NAMALWA (cell line): Measurements from ENCODE around the gene TLR1.
A peak's percentile ranks its signal among the peaks of the same experiment; 100 is the strongest.
"Not testable (repeated sequence)": the region's sequence is repeated elsewhere in the genome, so short reads cannot be mapped to it uniquely, and the experiment has no call there.

Experiments used
- DNase-seq: peaks from one replicate; pipeline ENCODE4 v3.0.0-alpha.2; 2015; ENCODE audit warnings: low spot score

The TLR1 gene, protein sequence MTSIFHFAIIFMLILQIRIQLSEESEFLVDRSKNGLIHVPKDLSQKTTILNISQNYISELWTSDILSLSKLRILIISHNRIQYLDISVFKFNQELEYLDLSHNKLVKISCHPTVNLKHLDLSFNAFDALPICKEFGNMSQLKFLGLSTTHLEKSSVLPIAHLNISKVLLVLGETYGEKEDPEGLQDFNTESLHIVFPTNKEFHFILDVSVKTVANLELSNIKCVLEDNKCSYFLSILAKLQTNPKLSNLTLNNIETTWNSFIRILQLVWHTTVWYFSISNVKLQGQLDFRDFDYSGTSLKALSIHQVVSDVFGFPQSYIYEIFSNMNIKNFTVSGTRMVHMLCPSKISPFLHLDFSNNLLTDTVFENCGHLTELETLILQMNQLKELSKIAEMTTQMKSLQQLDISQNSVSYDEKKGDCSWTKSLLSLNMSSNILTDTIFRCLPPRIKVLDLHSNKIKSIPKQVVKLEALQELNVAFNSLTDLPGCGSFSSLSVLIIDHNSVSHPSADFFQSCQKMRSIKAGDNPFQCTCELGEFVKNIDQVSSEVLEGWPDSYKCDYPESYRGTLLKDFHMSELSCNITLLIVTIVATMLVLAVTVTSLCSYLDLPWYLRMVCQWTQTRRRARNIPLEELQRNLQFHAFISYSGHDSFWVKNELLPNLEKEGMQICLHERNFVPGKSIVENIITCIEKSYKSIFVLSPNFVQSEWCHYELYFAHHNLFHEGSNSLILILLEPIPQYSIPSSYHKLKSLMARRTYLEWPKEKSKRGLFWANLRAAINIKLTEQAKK

DNA sequence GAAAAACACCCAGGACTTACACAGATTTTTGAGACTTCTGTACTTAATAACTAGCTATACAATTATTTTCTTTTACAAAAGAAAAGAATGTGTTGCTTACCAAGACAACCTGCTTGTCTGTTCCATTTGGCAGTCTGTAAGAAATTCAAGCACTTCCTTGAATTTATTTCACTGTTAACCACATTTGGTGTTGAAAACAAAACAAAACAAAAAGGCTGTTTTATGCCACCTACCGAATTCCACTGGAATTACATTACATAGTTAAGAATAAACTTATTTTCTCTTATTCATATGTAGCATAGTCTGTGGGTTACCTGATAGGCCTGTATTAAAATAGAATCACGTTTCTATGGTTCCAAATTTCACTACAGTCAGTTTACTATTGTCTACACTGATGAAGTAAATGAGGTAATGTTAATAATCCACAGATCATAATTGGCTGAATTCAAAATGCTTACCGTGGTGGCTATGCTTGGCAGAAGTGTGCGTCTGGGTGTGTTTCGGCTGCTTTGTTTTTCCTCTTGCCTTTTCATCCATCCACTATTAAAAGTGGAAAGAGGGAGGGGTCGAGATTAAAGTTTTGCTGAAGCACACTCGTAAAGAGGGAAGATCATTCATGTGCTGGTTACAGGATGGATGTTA is at the start of gene TLR1:
TLR1 (minus strand) TSS at position 138 of the 642 bp plus-strand sequence. CDS start 5,960 bp downstream, outside the sequence.
- peak; percentile 88 for DNase-seq

DNA sequence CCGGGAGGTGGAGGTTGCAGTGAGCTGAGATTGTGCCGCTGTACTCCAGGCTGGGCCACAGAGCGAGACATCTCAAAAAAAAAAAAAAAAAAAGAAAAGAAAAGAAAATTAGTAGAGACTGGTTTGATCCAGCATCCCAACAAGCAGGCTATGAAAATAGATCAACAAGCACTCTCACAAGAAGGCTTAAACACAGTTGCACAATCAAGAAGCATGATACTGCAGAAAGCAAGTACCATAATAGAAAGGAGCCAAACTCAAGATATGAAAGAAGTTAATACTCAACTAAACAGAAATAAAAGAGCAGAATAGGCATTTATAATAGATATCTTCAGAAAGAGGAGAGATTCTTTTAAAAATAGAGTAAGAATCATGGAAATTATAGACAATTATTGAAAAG is 41.4 kb upstream of the TLR1 start:
- DNase-seq: no peak

DNA sequence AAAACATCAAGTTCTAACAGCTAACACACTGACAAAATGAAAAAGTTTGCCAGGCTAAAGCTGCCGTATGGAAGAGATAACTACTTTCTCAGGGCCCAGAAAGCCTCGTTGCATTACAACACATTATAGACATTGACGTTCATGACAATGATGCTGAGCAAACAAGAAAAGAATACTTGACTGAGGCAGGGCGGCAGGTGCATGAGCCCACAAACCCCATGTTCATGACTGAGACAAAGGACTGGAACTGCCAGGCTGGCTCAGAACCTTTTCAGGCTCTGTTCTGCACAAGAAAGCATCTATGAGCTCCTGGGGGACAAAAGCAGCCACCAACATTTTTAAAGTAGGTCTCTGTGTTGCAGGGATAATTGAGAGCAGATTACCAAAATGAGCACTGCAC is 38.4 kb upstream of the TLR1 start:
- DNase-seq: no peak

DNA sequence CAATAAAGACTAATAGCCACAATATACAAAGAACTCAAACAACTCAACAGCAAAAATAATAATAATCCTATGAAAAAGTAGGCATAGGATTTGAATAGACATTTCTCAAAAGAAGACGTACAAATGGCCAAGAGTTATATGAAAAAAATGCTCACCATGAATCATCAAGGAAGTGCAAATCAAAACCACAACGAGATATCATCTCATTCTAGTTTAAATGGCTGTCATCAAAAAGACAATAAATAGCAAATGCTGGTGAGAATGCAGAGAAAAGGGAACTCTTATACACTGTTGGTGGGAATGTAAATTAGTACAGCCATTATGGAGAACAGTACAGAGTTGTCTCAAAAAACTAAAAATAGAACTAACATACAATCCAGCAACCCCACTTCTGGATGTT is 33.3 kb upstream of the TLR1 start:
- DNase-seq: no peak

DNA sequence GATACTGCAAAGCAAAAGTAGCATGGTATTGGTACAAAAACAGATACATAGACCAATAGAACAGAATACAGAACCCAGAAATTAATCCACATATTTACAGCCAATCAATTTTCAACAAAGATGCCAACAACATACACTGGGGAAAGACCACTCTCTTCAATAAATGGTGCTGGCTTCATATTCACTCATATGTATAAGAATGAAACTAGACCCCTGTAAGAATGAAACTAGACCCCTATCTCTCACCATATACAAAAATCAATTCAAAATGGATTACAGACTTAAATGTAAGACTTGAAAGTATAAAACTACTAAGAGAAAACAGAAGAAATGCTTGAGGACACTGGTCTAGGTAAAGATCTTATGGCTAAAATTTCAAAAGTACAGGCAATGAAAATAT is 32.7 kb upstream of the TLR1 start:
- DNase-seq: no peak

DNA sequence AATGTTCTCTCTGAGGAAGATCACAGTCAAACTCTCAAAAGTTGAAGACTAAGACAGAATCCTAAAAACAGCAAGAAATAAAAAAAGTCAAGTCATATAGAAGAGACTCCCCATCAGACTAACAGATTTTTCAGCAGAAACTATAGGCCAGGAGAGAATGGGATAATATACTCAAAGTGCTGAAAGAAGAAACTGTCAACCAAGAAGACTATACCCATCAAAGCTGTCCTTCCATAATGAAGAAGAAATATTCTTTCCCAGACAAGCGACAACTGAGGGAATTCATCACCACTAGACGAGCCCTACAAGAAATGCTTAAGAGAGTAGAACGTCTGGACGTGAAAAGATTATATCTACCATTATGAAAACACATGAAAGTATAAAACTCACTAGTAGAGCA is 30.0 kb upstream of the TLR1 start:
- DNase-seq: no peak

DNA sequence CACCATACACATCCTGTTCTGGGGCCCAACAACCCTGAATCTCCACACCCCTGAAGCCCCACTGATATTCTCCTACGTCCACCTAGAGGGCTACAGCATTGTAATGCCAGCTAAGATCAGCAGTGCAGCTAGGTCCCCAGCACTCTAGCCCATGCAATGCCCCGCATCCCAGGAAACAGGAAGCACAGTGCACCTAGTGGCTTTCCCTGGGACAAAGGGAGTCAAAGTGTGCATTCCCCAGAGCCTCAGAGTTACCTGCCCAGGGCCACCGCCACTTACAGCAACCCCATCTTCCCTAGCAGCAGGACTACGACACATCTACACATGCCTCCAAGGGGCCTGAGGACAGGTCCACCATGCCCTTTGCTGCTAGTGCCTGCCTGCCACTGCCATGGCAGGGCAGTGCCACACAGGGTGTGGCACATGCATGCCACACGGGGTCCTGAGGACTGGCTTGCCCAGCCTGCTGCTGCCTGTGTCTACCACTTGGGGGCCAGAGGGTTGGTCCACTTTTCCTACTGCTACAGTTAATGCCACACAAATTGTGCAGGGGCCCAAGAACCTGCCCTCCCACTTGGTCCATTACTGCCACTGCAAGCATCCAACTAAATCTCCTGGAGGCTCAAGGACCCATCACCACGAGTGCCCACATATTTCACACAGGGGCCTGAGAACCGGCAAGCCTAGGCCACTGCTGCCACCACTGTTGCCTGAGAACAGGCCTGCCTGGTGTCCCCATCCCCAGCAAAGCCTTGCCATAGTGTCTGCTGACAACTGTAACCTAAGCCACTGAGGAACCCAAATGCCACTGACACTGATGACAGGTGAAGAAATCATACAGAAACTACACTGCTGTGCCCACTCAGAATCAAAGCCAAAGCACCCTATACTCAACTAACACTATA is 28.3 kb upstream of the TLR1 start:
- no peak for DNase-seq

DNA sequence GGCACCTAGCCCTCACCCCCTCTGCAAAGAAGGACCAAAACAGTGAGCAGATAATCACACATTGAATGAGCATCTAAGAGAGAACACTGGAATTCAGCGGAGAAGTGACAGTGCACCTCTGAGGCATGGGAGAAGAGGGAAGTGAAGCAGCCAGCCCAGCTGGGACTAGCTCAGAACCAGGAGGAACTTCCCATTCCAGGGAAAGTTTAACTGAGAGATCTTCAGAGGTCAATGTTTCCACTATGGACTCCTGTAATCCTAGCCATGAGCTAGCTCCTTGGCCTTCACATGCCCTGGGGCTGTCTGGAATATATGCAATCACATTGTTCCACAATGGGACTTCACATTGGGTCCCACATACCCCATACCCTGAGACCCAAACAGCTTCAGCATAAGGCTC is 27.6 kb upstream of the TLR1 start:
- no peak for DNase-seq

DNA sequence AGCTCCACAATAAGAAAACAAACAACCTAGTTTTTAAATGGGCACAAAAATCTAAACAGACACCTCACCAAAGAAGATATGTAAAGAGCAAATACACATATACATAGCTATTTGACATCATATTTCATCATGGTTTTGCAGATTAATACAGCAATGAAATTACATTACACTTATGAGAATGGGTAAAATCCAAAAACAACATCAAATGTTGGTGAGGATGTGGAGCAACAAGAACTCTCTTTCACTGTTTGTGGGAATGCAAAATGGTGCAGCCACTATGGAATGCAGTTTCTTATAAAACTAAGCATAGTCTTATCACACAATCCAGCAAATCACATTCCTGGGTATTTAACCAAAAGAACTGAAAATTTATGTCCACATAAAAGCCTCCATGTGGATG is 27.1 kb upstream of the TLR1 start:
- no peak for DNase-seq

DNA sequence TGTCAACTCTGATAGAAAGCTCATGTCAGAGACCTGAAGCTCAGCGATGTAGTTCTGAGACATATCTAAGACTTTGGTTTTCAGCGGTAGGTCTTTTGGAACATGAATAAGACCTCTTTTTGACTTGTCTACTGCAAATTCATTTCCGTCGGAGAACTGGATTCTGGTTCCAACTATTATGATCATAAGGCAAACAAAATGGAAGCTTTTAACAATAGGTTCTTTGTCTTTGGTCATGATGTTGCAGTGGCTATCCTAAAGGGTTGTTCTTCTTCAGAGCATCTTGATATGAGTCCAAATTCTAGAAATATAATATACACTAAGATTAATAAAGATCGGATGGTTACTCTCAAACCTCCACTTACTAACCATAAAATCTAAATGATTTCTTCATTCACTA is 24.6 kb upstream of the TLR1 start:
- DNase-seq: no peak

DNA sequence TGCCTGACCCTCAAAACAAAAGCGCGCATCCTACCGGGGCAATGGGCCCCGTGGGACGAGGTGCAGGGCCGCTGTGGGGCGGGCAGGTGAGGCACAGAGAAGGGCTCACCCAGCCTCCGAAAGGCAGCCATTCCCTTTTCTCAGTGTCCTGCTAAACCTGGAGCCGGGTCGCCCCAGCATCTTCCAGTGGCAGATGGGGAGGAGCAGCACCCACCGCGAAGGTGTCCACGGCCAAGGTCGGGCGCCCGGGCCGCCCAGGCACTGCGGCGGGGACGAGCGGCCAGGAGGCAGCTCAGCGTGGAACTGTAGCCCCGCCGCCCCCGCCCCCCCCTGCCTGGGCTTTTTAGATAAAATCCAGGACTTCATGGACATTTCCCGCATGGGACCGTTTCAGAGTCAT is 19.2 kb upstream of the TLR1 start:
- no peak for DNase-seq

DNA sequence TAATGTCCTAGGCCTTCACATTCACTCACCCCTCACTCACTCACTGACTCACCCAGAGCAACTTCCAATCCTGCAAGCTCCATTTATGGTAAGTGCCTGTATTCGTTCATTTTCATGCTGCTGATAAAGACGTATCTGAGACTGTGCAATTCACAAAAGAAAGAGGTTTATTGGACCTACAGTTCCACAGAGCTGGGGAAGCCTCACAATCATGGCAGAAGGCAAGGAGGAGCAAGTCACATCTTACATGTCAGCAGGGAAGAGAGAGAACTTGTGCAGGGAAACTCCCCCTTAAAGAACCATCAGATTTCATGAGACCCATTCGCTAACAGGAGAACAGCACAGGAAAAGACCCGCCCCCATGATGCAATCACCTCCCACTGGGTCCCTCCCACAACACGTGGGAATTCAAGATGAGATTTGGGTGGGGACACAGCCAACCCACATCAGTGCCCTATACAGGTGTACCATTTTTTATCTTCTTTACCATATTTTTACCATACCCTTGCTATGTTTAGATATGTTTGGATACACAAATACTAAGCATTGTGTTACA is 18.2 kb upstream of the TLR1 start:
- DNase-seq: no peak

DNA sequence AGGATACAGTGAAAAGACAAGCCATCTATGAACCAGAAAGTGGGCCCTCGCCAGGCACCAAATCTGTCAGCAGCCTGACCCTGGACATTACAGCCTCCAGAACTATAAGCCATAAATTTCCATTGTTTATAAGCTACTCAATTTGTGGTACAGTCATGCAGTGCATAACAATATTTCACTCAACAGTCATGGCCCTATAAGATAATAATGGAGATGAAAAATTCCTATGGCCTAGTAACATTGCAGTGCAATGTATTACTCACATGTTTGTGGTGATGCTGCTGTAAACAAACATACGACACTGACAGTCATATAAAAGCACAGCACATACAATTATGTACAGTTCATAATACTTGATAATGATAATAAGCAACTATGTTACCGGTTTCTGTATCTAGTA is 17.1 kb upstream of the TLR1 start:
- DNase-seq: no peak

DNA sequence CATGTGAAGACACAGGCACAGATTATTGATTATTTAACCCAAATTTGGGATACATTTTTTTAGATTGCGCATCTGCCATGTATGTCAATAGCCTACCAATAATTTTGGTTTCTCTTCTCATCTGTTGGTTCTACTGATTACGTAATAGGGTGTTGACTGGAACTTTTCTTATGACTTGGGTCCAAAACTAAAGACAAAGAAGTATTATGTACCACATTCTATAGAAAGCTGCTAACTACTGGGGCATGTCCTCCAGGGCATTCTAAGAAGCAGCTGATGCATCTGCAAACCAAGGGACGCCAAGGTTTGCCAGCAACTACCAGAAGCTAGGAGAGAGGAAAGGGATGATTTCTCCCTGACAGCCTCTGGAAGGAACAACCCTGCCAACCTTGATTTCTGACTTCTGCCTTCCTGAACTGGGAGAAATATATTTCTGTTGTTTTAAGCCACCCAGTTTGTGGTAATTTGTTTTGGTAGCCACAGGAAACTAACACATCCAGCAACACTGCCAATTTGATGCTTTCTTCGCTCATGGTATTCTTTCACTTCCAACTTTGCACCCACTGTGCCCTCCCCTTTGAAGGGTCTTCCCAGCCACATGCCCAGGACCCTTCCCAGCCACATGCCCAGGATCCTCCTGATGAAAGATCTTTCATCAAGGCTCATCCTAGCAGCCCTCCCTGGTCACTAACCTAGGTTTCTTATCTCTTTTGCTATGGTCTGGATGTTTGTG is 15.9 kb upstream of the TLR1 start:
- DNase-seq: no peak

DNA sequence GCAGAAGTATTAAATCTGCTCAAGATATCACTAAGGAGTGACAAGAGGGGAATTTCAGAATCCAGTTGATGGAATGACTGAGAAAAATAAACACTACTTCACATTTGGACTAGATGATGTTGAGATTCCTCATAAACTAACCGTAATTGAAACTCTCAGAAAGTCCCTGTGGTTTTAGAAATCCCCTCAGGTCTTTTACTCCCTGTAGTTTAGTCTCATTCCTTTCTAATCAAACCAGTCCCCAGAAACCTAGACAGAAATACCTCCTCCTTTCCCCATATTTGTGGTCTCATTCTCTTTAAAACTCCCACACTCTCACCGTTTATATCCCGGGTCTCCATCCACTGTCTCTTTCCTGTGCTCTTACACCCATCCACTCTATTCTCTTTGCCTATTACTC is 15.0 kb upstream of the TLR1 start:
- no peak for DNase-seq

DNA sequence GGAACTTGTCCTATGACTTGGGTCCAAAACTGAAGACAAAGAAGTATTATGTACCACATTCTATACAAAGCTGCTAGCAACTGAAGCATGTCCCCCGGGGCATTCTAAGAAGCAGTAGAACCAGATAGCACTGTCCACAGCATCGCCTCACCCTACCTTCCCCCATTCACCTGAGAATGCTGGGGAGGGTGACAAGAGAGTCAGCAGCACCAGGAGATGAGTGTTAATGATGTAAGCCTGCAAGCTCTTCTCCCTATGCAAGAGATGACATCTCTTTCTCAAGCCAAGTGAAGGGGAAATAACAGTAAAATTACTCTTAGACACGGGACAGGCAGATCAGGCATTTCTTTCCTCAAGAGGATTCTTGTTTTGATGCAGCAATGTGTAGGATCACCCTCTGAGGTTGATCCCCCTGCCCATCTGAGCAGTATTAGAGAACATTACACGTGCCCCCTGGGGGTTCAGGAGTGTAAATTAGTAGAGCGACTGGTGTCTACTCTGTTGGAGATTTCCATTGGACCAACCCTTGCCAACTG is 13.9 kb upstream of the TLR1 start:
- DNase-seq: peak; percentile 7

DNA sequence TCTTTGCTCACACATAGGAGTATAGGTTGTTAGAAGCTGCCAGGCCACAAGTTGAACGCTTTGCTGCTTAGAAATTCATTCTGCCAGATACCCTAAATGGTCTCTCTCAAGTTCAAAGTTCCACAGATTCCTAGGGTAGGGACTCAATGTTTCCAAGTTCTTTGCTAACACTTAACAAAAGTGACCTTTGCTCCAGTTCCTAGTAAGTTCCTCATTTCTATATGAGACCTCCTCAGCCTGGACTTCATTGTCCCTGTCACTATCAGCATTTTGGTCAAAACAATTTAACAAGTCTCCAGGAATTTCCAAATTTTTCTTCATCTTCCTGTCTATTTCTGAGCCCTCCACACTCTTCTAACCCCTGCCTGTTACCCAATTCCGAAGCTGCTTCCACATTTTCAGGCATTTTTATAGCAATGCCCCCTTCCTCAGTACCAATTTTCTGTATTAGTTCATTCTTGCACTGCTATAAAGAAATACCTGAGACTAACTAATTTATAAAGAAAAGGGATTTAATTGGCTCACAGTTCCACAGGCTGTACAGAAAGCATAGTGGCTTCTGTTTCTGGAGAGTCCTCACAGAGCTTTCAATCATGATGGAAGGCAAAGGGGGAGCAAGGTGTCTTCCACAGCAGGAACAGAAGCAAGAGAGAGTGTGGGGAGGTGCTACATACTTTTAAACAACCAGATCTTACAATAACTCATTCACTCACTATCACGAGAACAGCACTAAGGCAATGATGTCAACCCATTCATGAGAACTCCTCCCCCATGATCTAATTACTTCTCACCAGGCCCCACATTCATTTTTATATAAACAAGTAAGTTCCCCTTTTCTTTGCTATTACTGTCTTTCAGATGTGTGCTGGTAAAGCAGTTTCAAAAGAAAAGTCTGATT is 11.5 kb upstream of the TLR1 start:
- peak; percentile 90 for DNase-seq

DNA sequence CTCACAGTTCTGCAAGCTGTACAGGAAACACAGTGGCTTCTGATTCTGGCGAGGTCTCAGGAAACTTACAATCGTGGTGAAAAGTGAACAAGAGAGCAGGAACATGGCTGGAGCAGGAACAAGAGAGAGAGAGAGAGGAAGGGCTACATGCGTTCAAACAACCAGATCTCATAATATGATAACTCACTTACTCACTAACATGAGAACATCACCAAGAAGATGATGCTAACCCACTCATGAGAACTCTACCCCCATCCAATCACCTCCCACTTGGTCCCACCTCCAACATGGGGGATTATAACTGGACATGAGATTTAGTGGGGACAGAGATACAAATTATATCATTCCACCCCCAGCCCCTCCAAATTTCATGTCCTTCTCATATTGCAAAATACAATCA is 9.8 kb upstream of the TLR1 start:
- no peak for DNase-seq

DNA sequence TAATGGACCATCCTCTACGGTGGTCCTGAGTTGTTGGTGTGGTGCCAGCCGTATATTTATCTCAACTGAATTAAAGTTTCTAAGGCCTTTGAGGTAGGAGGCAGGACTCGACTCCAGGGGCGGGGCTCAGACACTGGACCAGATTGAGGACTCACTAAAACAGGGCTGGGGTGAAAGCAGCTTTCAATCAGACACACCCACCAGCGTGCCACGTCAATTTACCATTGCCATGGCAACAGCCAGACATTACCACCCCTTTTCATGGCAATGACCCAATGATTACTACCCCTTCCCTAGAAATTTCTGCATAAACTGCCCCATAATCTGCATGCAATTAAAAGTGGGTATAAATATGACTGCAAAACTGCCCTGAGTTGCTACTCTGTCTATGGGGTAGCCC is 6.7 kb upstream of the TLR1 start:
- DNase-seq: no peak

DNA sequence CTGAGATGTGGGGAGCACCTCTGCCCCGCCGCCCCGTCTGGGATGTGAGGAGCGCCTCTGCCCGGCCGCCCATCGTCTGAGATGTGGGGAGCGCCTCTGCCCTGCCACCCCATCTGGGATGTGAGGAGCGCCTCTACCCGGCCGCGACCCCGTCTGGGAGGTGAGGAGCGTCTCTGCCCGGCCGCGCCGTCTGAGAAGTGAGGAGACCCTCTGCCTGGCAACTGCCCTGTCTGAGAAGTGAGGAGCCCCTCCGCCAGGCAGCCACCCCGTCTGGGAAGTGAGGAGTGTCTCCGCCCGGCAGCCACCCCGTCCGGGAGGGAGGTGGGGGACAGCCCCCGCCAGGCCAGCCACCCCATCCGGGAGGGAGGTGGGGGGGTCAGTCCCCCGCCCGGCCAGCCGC is 2.9 kb upstream of the TLR1 start:
- not testable (repeated sequence) for DNase-seq
